ES-I3 (cell line): ENCODE data around the gene IL2RA.
"Not testable (repeated sequence)": the region's sequence is repeated elsewhere in the genome, so short reads cannot be mapped to it uniquely, and the experiment has no call there.

Source experiments
- H3K36me3 ChIP-seq: 2 replicates; pipeline ENCODE4 v1.6.1; 2013; ENCODE audit warnings: mild to moderate bottlenecking, low read length, control low read depth, moderate library complexity; ENCODE audit not compliant: insufficient read depth
- H3K4me1 ChIP-seq: 2 replicates; pipeline ENCODE4 v1.6.1; 2013; ENCODE audit warnings: mild to moderate bottlenecking, control low read depth, low read length; ENCODE audit not compliant: insufficient read depth
- H3K9ac ChIP-seq: 2 replicates; pipeline ENCODE4 v1.6.1; 2013; ENCODE audit warnings: low read depth, mild to moderate bottlenecking, low read length, moderate library complexity
- H3K9me3 ChIP-seq: 2 replicates; pipeline ENCODE4 v1.6.1; 2013; ENCODE audit warnings: mild to moderate bottlenecking, low read length, moderate library complexity; ENCODE audit not compliant: control insufficient read depth, insufficient read depth

The IL2RA gene

GRCh38 chr10:5968681-5969453 lies 93.3 kb downstream of the IL2RA start:
- Histone ChIP-seq H3K9ac (no peak overlapping the region), H3K36me3 (no peaks in the 10 kb centered on the region), H3K9me3 (no peaks in the 10 kb centered on the region)

GRCh38 chr10:5968037-5968680 lies 94.0 kb downstream of the IL2RA start:
- no peaks in the 10 kb centered on the region for H3K9me3 ChIP-seq
- H3K9ac ChIP-seq, result no peak overlapping the region
- no peaks in the 10 kb centered on the region for H3K4me1 ChIP-seq
- no peaks in the 10 kb centered on the region for H3K36me3 ChIP-seq

More at GRCh38 chr10:5968681-5969453, 93.3 kb downstream of the IL2RA start:
- H3K4me1 ChIP-seq, result no peaks in the 10 kb centered on the region

- H3K9ac ChIP-seq, result no peak overlapping the region
- H3K36me3 ChIP-seq, result no peaks in the 10 kb centered on the region
- H3K9me3 ChIP-seq, result no peaks in the 10 kb centered on the region
- no peaks in the 10 kb centered on the region for H3K4me1 ChIP-seq
Measured at GRCh38 chr10:5965266-5965665, 96.9 kb downstream of the IL2RA start.

- H3K4me1 ChIP-seq, result no peaks in the 10 kb centered on the region
- no peak overlapping the region for H3K9ac ChIP-seq
- H3K9me3 ChIP-seq, result no peaks in the 10 kb centered on the region
- H3K36me3 ChIP-seq, result no peaks in the 10 kb centered on the region
Measured at GRCh38 chr10:5964736-5965135, 97.4 kb downstream of the IL2RA start.

DNA sequence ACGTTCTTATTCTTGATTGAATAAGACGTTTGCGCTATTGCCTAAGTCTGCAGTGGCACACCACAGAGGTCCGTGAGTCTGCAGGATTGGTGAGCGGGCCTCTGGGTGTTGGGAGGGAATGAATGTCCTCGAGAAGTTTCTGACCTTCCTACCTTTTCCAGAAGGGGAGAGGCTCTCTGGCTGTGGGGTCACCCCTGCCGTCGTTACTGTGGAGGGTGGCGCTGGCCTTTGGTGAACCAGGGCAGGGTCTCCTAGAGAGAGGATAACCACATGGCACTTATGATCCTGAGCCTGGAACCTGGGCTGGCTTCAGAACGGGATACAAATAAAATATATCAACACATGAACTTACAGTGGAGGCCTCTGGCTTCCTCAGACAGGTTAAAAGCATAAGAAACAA lies 98.6 kb downstream of the IL2RA start:
- no peak overlapping the region for H3K9ac ChIP-seq
- H3K36me3 ChIP-seq, result no peaks in the 10 kb centered on the region
- peaks cover 3% of the 10 kb centered on the region; the same call in 1 of the 2 replicates for H3K4me1 ChIP-seq
- H3K9me3 ChIP-seq, result no peaks in the 10 kb centered on the region

- Histone ChIP-seq H3K36me3 (no peaks in the 10 kb centered on the region), H3K9me3 (no peaks in the 10 kb centered on the region), H3K9ac (no peak overlapping the region)
Measured at GRCh38 chr10:5963071-5963470, 99.1 kb downstream of the IL2RA start.

DNA sequence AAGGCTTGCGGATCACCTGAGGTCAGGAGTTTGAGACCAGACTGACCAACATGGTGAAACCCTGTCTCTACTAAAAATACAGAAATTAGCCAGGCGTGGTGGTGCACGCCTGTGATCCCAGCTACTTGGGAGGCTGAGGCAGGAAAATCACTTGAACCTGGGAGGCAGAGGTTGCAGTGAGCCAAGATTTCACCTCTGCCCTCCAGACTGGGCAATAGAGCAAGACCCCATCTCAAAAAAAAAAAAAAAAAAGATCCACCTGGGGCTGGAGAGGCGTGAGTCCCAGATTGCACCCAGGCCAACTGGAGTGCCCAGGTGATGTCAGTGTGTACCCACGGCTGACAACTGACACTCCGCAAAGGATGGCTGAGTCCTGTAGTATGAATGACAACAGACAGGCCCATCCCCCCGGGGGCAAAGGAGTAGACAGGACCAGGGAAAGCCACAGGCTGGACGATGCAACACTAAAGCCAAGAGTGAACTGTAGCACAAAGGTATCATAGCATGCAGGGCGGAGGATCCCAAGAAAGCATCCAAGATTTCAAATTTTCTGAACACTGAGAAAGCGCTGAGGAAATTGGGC lies 99.7 kb downstream of the IL2RA start:
- not testable (repeated sequence) for H3K9me3 ChIP-seq, H3K4me1 ChIP-seq, H3K36me3 ChIP-seq, H3K9ac ChIP-seq

More at GRCh38 chr10:5963071-5963470, 99.1 kb downstream of the IL2RA start:
- H3K4me1 ChIP-seq, result peaks cover 3% of the 10 kb centered on the region; the same call in 1 of the 2 replicates

GRCh38 chr10:5961405-5962100 lies 100.6 kb downstream of the IL2RA start:
- Histone ChIP-seq H3K9ac (no peak overlapping the region), H3K36me3 (no peaks in the 10 kb centered on the region), H3K4me1 (peaks cover 3% of the 10 kb centered on the region; the same call in 1 of the 2 replicates), H3K9me3 (no peaks in the 10 kb centered on the region)

- not testable (repeated sequence) for H3K9ac ChIP-seq, H3K9me3 ChIP-seq, H3K4me1 ChIP-seq, H3K36me3 ChIP-seq
Measured at GRCh38 chr10:5960973-5961275, 101.2 kb downstream of the IL2RA start.
